ENCODE results near the gene ECI2.

The ECI2 gene

GRCh38 chr6:4085332-4085700, 50.1 kb downstream of the ECI2 start:
- no peaks in the 10 kb centered on the region for H3K36me3 ChIP-seq
- H3K27me3 ChIP-seq = no peaks in the 10 kb centered on the region
- no peaks in the 10 kb centered on the region for H3K4me1 ChIP-seq
- no peaks in the 10 kb centered on the region for H4K20me1 ChIP-seq
- H3K27ac ChIP-seq = no peak overlapping the region
- H3K4me3 ChIP-seq = no peak overlapping the region
- H3K9ac ChIP-seq = no peak overlapping the region
- H3K9me3 ChIP-seq = peaks cover 8% of the 10 kb centered on the region
- TF ChIP-seq Cebpa-rat (IDR thresholded peaks at IDR 0.05) = no peak
- no peak overlapping the region for H3K4me2 ChIP-seq

GRCh38 chr6:4084444-4085331, 50.7 kb downstream of the ECI2 start:
- no peak for TF ChIP-seq Cebpa-rat (IDR thresholded peaks at IDR 0.05)
- Histone ChIP-seq H3K4me2 (no peak overlapping the region), H3K4me1 (no peaks in the 10 kb centered on the region), H3K27ac (no peak overlapping the region), H3K36me3 (no peaks in the 10 kb centered on the region), H3K9ac (no peak overlapping the region), H3K9me3 (peaks cover 2% of the 10 kb centered on the region; the same call in 1 of the 2 replicates), H3K27me3 (no peaks in the 10 kb centered on the region), H4K20me1 (no peaks in the 10 kb centered on the region), H3K4me3 (no peak overlapping the region)

GRCh38 chr6:4078691-4079471, 56.5 kb downstream of the ECI2 start, which contains the start of gene FAM217A:
FAM217A (minus strand) TSS chr6:4079137; CDS start chr6:4077414, 1,723 bp downstream.
- Histone ChIP-seq H3K4me2 (no peak within 1 kb of the TSS), H3K4me1 (no peaks in the 10 kb centered on the region)

GRCh38 chr6:4074478-4075235, 60.7 kb downstream of the ECI2 start:
- no peak overlapping the region for H3K9ac ChIP-seq
- no peak overlapping the region for H3K27ac ChIP-seq
- H3K4me3 ChIP-seq = no peak overlapping the region
- peaks cover 10% of the 10 kb centered on the region; the same call in 1 of the 2 replicates for H3K9me3 ChIP-seq
- no peaks in the 10 kb centered on the region for H3K36me3 ChIP-seq
- H4K20me1 ChIP-seq = no peaks in the 10 kb centered on the region
- H3K4me1 ChIP-seq = no peaks in the 10 kb centered on the region
- H3K4me2 ChIP-seq = no peak overlapping the region
- H3K27me3 ChIP-seq = no peaks in the 10 kb centered on the region
- TF ChIP-seq Cebpa-rat (IDR thresholded peaks at IDR 0.05) = no peak

More at GRCh38 chr6:4078691-4079471, 56.5 kb downstream of the ECI2 start, which contains the start of gene FAM217A:
- Histone ChIP-seq H3K36me3 (no peaks in the 10 kb centered on the region), H3K9ac (no peak within 1 kb of the TSS), H3K4me3 (no peak within 1 kb of the TSS), H3K9me3 (peaks cover 10% of the 10 kb centered on the region; the same call in 1 of the 2 replicates), H3K27me3 (no peaks in the 10 kb centered on the region), H3K27ac (no peak within 1 kb of the TSS), H4K20me1 (no peaks in the 10 kb centered on the region)
- no peak for TF ChIP-seq Cebpa-rat (IDR thresholded peaks at IDR 0.05)

- no peak for TF ChIP-seq Cebpa-rat (IDR thresholded peaks at IDR 0.05)
- Histone ChIP-seq H3K4me2 (no peak overlapping the region), H3K27ac (no peak overlapping the region), H3K4me1 (no peaks in the 10 kb centered on the region), H3K9me3 (no peaks in the 10 kb centered on the region), H3K4me3 (no peak overlapping the region), H4K20me1 (no peaks in the 10 kb centered on the region), H3K27me3 (no peaks in the 10 kb centered on the region), H3K36me3 (0 out of 2 replicates have a peak, but pooled peaks cover under 1% of the 10 kb centered on the region), H3K9ac (no peak overlapping the region)
Observed at GRCh38 chr6:4071330-4071729, 64.0 kb downstream of the ECI2 start.

GRCh38 chr6:4069199-4069598, 66.2 kb downstream of the ECI2 start:
- H3K4me3 ChIP-seq = no peak overlapping the region
- no peak overlapping the region for H3K27ac ChIP-seq
- no peak overlapping the region for H3K4me2 ChIP-seq
- no peaks in the 10 kb centered on the region for H3K9me3 ChIP-seq
- H3K9ac ChIP-seq = no peak overlapping the region
- H4K20me1 ChIP-seq = no peaks in the 10 kb centered on the region
- H3K4me1 ChIP-seq = no peaks in the 10 kb centered on the region
- no peaks in the 10 kb centered on the region for H3K27me3 ChIP-seq
- H3K36me3 ChIP-seq = peaks cover 21% of the 10 kb centered on the region
- TF ChIP-seq Cebpa-rat (IDR thresholded peaks at IDR 0.05) = no peak

- Histone ChIP-seq H4K20me1 (peaks cover 4% of the 10 kb centered on the region; the same call in 1 of the 2 replicates), H3K9me3 (no peaks in the 10 kb centered on the region), H3K27ac (no peak overlapping the region), H3K36me3 (peaks cover 35% of the 10 kb centered on the region), H3K9ac (no peak overlapping the region), H3K27me3 (no peaks in the 10 kb centered on the region), H3K4me2 (no peak overlapping the region), H3K4me3 (no peak overlapping the region), H3K4me1 (no peaks in the 10 kb centered on the region)
- no peak for TF ChIP-seq Cebpa-rat (IDR thresholded peaks at IDR 0.05)
Observed at GRCh38 chr6:4067673-4068072, 67.7 kb downstream of the ECI2 start.

- H3K9ac ChIP-seq = no peak overlapping the region
- H3K36me3 ChIP-seq = peaks cover 50% of the 10 kb centered on the region
- no peaks in the 10 kb centered on the region for H3K4me1 ChIP-seq
- H4K20me1 ChIP-seq = peaks cover 4% of the 10 kb centered on the region; the same call in 1 of the 2 replicates
- H3K27me3 ChIP-seq = no peaks in the 10 kb centered on the region
- no peaks in the 10 kb centered on the region for H3K9me3 ChIP-seq
- H3K4me3 ChIP-seq = no peak overlapping the region
- H3K27ac ChIP-seq = no peak overlapping the region
- H3K4me2 ChIP-seq = no peak overlapping the region
- TF ChIP-seq Cebpa-rat (IDR thresholded peaks at IDR 0.05) = no peak
Observed at GRCh38 chr6:4066029-4066755, 69.2 kb downstream of the ECI2 start.
